ENCODE data around the gene TMPRSS6. TPM values are rescaled to one million over a fixed set of nuclear protein-coding genes. Genes with fewer than 3 reads are reported as not detected.

Gene TMPRSS6
- total RNA-seq, 1 donor from 2014 or later: not detected

DNA sequence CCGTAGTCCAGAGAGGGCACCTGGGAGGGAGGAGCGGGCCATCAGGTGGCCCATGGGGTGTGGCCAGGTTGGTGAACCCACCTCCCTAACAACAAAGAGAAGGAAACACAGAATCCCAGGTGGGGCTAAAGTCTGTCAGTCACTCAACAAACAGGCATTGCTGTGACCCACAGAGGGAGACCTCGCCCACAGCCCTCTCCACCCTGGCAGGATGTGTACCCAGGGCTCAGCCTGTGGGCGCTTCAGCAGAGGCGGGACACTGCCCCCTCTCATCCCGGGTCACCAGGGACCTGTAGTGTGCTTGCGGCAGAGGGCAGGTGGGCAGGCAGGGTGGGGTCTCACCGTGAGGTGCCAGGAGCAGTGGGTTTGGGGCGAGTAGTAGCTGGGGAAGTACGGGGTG is 25.1 kb downstream of the TMPRSS6 start:
- Histone ChIP-seq H3K27ac (replicated peaks) (no peak overlapping the region), H3K4me1 (no peaks in the 10 kb centered on the region), H3K9me3 (replicated peaks) (no peaks in the 10 kb centered on the region), H3K27me3 (ENCODE audit: low read depth) (peaks cover 61% of the 10 kb centered on the region), H3K4me3 (no peak overlapping the region), H3K36me3 (no peaks in the 10 kb centered on the region)
- intact Hi-C loops (cut with micrococcal nuclease): no loop called here
- TF ChIP-seq, protein P1, sequence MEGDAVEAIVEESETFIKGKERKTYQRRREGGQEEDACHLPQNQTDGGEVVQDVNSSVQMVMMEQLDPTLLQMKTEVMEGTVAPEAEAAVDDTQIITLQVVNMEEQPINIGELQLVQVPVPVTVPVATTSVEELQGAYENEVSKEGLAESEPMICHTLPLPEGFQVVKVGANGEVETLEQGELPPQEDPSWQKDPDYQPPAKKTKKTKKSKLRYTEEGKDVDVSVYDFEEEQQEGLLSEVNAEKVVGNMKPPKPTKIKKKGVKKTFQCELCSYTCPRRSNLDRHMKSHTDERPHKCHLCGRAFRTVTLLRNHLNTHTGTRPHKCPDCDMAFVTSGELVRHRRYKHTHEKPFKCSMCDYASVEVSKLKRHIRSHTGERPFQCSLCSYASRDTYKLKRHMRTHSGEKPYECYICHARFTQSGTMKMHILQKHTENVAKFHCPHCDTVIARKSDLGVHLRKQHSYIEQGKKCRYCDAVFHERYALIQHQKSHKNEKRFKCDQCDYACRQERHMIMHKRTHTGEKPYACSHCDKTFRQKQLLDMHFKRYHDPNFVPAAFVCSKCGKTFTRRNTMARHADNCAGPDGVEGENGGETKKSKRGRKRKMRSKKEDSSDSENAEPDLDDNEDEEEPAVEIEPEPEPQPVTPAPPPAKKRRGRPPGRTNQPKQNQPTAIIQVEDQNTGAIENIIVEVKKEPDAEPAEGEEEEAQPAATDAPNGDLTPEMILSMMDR (IDR thresholded peaks at IDR 0.05; ENCODE audit: borderline replicate concordance): no peak
- DNase-seq: no peak

DNA sequence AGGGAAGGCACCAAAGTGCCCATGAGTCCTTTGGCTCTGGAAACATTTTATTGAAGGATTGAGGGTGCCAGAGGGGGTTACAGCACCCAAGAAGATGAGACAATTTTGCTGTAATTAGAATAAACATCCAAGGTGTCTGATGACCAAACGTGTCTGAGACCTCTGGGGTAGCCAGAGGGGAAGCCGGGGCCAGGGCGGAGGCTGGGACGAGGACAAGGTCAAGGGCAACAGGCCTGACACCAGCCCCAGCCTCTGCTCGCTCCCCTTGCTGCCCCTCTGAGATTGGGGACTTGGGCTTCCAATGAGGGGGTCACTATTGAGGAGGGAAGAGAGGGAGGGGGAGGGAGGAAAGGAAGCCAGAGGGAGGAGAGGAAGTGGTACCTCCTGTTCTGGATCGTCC is 25.6 kb downstream of the TMPRSS6 start:
- Histone ChIP-seq H3K27me3 (ENCODE audit: low read depth) (peaks cover 57% of the 10 kb centered on the region), H3K27ac (replicated peaks) (no peak overlapping the region), H3K4me3 (no peak overlapping the region), H3K36me3 (no peaks in the 10 kb centered on the region), H3K4me1 (no peaks in the 10 kb centered on the region), H3K9me3 (replicated peaks) (no peaks in the 10 kb centered on the region)
- intact Hi-C loops (cut with micrococcal nuclease): no loop called here
- DNase-seq: no peak
- TF ChIP-seq, protein P1 (IDR thresholded peaks at IDR 0.05; ENCODE audit: borderline replicate concordance): no peak

DNA sequence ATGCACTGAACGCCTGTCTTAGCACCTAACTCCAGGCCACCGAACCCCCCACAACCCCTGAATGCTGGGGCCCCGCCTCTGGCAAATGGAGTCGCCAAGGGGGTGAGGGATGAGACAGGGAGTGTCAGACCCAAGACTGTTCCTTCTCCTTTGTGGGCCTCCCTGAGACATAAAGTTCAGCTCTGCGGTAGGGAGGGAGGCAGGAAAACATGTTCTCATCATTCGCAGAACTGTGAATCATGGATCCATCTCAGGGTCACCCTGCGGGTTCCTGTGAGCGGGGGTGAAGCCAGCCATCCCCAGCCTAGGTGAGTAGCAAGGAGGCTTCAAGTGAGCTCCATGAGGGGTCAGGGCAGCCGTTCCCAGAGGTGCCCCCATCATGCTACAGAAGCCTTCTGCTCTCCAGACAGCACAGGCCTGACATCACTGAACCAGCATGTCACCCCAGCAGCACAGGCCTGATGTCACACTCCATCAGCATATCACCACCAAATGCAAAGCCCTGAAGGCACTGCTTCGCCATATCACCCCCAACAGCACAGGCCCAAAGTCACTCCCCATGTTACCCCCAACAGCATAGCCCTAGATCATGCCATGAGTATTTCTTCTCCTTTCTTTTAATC is 27.2 kb downstream of the TMPRSS6 start:
- intact Hi-C loops (cut with micrococcal nuclease): no loop called here
- DNase-seq: no peak

DNA sequence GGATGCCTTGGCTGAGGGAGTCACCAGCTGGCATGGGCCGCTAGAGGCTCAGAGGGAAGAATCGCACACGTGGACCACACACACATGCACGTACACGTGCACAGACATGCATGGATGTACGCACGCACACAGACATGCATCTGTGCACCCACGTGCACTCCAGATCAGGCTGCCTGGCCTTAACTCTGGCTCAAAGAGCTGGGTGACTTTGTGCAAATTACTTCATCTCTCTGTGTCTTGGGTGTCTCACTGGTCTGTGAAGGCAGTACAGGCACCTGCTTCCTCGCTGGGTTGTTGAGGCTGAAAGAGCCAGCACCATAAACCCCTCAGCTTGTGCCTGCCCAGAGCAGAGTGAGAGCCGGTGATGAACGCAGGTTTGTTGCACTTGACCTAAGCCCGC is 28.7 kb downstream of the TMPRSS6 start:
- H3K9me3 ChIP-seq (replicated peaks): no peaks in the 10 kb centered on the region
- TF ChIP-seq, protein P1 (IDR thresholded peaks at IDR 0.05; ENCODE audit: borderline replicate concordance): no peak
- H3K4me3 ChIP-seq: no peak overlapping the region
- H3K27me3 ChIP-seq (ENCODE audit: low read depth): peaks cover 52% of the 10 kb centered on the region
- H3K27ac ChIP-seq (replicated peaks): no peak overlapping the region
- no peak for DNase-seq
- no peaks in the 10 kb centered on the region for H3K4me1 ChIP-seq
- no peaks in the 10 kb centered on the region for H3K36me3 ChIP-seq
- intact Hi-C loops (cut with micrococcal nuclease): no loop called here

More for the DNA sequence above, 27.2 kb downstream of the TMPRSS6 start:
- H3K4me3 ChIP-seq: no peak overlapping the region
- no peaks in the 10 kb centered on the region for H3K4me1 ChIP-seq
- H3K36me3 ChIP-seq: no peaks in the 10 kb centered on the region
- TF ChIP-seq, protein P1 (IDR thresholded peaks at IDR 0.05; ENCODE audit: borderline replicate concordance): no peak
- no peaks in the 10 kb centered on the region for H3K9me3 ChIP-seq (replicated peaks)
- no peak overlapping the region for H3K27ac ChIP-seq (replicated peaks)
- peaks cover 52% of the 10 kb centered on the region for H3K27me3 ChIP-seq (ENCODE audit: low read depth)

DNA sequence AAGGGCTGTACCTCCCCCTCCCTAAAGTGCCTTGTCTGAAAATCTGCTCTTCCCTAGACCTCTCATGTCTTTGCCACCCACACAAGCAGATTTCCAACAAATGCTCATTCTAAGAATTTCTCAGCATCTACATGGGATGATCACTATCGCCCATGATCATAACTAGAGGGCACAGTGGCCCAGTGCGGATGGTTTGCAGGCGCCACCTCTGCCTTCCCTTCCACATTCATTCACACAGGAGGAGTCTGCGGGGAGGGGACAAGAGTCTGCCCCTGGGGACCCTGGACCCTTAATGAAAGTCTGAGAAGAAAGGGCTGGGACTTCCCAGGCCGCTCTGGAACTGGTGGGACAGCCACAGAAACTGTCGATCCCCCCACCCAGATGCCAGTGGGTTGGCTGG is 29.1 kb downstream of the TMPRSS6 start:
- Histone ChIP-seq H3K27me3 (ENCODE audit: low read depth) (peaks cover 52% of the 10 kb centered on the region), H3K9me3 (replicated peaks) (no peaks in the 10 kb centered on the region), H3K27ac (replicated peaks) (no peak overlapping the region), H3K4me1 (no peaks in the 10 kb centered on the region), H3K36me3 (no peaks in the 10 kb centered on the region), H3K4me3 (no peak overlapping the region)
- intact Hi-C loops (cut with micrococcal nuclease): no loop called here
- no peak for DNase-seq
- TF ChIP-seq, protein P1 (IDR thresholded peaks at IDR 0.05; ENCODE audit: borderline replicate concordance): no peak
